T47D (cell line): ENCODE data around the gene CNTNAP5.
A peak's percentile ranks its signal among the peaks of the same experiment; 100 is the strongest.

ENCODE experiments used
- DNase-seq, 2 experiments: peaks; one replicate each; pipeline versions ENCODE4 v3.0.0 to v3.0.0-alpha.2; 2011 to 2012; ENCODE audit warnings: low read depth in 1 of 2, low spot score in 1 of 2
- JUND ChIP-seq: IDR thresholded peaks from 2 replicates; pipeline ENCODE4 v1.6.1; 2012; ENCODE audit warnings: low read depth
- in situ Hi-C: cut with HindIII; loops from 2 replicates; pipeline ENCODE4 v1.10.0; 2016; ENCODE audit warnings: low sequenced_read_pairs, low pct_unique_long_range_greater_than_20kb

Gene CNTNAP5

DNA sequence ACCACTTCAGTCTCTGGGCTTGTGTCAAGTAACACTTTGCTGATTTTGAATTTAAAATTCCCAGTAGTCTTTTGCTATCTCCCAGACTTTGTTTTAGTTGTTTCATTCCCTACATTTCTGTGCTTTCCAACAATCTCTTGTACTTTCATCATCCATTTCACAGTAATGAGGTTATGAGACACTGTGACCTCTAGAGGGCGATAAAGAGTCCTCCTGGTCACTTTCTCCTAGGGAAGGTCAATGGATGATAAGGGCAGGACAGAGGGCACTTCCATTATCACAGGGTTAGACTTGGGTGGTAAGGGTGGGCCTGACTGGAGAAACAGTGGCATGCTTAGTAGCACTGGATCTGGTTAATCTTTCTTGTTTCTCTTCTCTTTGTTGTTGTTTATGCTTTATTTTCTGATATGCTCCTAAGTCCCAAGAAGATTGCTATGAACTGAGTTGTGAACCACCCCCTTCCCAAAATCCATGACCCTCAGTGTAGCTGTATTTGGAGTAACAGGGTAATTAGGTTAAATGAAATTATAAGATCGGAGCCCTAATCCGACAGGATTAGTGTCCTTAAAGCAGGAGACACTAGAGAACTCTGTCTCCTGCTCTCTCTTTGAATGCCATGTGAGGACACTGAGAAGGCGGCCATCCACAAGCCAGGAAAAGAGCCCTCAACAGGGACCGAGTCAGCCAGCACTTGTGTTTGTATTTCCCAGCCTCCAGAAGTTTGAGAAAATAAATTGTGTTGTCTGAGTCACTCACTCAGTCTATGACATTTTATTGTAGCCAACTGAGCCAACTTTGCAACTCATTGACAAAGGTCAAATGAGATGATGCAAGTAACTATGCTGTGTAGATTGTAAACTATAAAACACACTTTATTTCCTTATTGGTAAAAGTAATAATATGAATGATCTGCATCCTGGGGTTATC lies 779.2 kb downstream of the CNTNAP5 start:
- no peak for TF ChIP-seq JUND
- peak in 1 of 2 experiments; percentile 48 for DNase-seq
- in situ Hi-C loops: no loop called here

DNA sequence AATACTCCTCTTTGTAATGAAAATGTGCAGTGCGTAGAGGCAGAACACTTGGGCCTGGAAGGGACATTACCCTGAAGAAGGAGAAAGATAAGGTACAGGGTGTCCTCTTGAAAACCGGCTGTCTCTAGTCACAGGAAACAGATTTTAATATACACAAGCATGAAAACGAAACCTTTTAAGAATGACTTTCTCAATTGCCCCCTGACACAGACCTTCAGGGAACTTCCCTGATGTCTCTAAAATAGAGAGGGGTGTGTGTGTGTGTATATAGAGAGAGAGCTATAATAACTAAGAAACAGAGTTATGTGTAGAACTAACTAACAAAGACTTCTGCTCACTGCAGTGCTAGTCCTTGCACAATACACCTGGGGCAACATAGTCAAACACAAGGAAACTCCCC lies 780.0 kb downstream of the CNTNAP5 start:
- no peak for TF ChIP-seq JUND
- DNase-seq: no peak
- in situ Hi-C loops: no loop called here

DNA sequence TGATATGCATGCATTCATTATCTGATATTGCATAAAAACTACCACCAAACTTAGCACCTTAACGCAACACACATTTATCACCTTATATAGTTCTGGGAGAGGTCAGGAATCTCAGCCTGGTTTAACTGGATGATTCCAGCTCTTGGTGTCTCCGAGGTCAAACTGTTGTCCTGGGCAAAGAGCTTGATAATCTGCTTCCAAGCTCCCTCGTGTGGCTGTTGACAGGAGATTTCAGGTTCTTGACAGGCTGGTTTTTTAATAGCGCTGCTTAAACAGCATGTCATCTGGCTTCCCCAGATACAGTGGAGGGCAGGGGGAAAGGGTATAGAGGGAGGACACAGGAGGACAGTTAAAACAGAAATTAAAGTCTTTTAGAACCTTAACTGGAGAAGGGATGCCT lies 785.0 kb downstream of the CNTNAP5 start:
- TF ChIP-seq JUND: no peak
- in situ Hi-C loops: no loop called here
- DNase-seq: peak in 1 of 2 experiments; percentile 46

DNA sequence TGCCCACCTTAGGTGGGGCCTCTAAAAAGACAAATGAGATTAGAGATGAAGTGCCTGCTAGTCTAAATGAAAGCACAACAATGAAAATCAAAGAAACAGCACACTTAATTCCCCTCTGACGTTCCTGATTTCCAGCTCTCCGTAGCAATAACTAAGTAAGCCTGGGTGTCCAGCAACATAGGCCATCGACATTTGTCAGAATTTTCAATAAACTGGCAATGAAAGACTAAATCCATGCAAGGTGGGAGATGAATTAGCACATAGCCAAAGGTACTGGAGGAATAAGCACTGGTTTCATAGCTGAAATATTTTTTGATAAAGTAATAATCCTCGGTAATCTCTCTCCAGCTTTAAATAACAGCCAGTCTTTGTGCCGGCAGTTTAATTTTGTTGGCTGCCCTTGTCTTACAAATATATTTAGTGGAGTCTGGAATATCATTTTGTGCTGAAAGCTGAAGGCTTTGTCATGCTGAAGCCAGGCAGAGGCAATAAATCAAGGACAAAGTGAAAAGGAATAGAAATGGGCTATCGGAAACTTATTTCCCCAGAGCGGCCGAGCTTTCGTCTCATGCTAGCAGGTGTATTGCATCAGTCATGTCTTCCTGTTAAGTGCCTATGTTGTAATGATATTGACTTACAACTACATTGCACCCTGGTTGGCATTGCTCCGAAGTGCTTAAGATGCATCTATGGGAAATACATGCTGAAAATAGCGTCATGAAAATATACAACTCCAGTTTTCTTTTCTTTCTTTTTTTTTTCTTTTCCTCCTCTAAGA lies 790.1 kb downstream of the CNTNAP5 start:
- no peak for DNase-seq
- in situ Hi-C loops: no loop called here
- TF ChIP-seq JUND: no peak

DNA sequence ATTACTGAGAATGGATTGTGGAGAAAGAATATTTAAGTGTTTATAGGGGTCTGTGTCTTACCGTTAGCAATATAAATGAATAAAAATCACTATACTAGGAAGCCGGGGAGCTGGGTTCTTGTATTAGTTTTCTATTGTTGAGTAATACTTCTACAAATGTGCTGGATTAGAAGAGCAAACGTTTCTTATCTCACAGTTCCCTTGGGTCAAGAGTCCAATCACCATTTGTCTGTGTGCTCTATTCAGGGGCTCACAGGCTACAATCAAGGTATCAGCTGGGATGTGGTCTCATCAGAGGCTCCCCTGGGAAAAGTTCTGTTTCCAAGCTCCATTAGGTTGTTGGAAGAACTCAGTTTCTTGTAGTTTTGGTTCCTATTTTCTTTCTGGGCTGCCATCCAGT lies 790.9 kb downstream of the CNTNAP5 start:
- in situ Hi-C loops: no loop called here

DNA sequence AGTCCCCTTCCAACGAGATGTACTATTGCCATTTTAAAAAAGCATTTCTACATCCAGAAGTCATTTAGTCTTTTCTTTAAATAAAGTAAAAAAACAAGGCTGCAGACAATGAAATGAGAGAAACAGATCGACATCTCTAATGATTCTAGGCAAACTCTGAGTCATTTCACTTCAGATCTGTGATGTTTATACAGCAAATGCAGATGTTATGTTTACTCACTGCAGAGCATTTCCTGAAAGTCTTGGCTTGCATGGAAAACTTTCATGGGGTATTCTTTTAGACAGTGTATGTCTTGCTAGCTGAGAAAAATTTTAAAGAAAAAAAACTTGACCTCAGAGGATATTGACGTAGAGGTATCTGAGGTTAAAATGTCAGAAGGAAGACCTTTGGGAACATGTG lies 797.4 kb downstream of the CNTNAP5 start:
- TF ChIP-seq JUND: no peak
- no peak for DNase-seq
- in situ Hi-C loops: no loop called here

More for the DNA sequence above, 790.9 kb downstream of the CNTNAP5 start:
- TF ChIP-seq JUND: no peak
- DNase-seq: no peak

DNA sequence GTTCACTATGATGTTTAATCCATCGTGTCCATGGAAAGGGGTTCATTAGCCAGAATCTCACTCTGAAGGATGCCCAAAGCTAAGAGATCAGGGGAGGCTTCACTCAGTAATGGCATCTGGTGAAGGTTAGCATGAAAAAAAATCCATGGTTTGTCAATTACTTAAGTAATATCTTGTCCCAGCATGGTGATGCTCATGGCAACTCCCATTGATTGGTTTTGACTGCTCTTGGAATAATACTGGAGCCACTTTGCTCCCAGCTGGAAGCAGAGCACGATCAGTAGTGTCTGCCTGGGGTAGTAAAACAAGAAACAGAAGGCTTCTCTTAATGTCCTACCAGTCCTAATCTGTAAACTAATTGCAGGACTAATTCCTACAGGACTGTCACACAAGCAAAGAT lies 799.4 kb downstream of the CNTNAP5 start:
- no peak for DNase-seq
- TF ChIP-seq JUND: no peak
- in situ Hi-C loops: no loop called here

DNA sequence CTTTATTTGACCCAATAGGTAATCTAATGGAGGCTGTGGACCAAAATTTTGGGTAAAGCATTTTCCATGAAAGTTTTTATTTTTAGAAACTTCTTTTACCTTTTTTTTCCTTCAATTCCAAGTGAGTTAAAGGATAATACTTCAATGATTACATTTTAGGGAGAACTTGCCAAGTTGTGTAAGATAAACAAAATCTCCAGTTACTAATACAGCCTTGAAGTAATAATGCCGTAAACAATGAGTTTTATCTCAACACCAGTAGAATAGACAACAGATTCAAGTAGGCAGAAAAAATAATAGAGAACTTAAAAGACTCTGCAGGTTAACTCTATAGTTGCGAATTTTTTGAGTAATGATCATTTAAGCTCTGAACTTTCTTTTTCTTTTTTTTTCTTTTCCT lies 807.4 kb downstream of the CNTNAP5 start:
- in situ Hi-C loops: no loop called here
- TF ChIP-seq JUND: no peak
- DNase-seq: no peak

DNA sequence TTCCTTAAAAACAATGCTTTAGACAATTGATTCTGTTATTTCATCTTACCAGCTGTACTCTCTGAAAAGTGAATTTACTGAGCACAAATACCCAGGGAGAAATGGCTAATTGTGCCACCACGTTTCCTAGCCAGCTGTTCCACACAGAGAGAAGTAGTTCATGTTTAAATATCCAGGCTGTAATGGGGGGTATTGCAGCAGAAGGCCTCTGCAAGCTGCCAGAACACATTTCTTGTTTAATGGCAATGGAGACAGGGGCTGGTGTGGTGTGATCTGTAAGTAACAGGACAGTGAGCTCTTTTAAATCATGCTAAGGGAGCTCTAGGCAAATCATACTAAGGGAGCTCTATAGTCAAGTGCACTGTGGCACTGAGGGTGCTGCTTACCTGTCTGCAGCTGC lies 809.2 kb downstream of the CNTNAP5 start:
- TF ChIP-seq JUND: no peak
- DNase-seq: no peak
- in situ Hi-C loops: no loop called here

DNA sequence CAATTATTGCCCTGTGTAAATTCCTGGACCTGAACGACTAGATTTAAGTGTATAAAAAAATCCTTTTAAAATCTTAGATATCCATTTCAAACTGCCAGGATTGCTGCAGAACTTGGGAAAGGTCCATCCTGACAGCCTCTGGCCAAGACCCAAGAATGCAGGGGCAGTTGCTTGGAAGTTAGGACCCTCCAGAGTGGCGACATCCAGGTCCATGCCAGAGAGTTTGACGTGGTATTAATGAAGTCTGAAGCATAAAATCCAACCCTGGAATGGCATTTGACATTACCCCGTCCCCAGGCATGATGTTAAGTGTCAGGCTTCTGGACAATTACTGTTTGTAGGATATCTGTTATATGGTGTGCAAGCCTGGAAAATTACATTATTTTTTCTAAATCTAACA lies 810.2 kb downstream of the CNTNAP5 start:
- DNase-seq: no peak
- in situ Hi-C loops: no loop called here
- no peak for TF ChIP-seq JUND

DNA sequence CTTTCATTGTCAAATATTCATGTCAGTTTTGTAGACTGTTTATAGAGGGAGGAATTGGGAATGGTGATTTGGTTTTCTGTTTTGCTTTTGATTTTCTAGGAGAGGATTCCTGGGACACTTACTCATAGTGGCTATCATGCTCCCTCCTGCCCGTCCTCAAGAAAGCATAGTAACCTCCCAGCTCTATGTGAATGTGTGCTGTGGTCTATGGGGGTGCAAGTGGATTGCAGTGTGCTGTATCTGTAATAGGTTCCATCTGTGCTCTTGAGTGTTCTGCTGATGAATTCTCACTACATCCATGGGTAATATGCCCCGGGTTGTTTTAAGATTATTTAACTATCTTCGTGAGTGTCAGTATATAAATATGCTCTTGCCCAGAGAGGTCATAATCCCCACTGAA lies 811.3 kb downstream of the CNTNAP5 start:
- TF ChIP-seq JUND: no peak
- in situ Hi-C loops: no loop called here
- no peak for DNase-seq

DNA sequence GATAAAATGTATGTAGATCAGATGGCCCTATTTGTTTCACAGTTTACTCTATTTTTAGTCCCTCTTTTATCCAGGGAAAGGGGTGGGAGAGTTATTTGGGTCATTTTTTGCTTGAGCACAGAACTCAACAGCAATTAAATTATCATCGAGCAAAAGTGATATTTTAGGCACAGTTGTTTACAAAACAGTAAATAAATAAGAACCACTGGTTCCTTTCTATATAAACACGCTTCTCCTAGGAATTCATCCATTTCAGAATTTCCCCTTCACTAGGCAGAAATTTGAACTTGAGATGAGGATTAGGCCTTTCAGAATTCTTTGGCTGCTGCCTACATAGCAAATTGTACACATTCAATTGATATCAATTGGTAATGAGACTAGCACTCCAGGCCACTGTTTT lies 812.4 kb downstream of the CNTNAP5 start:
- DNase-seq: no peak
- in situ Hi-C loops: no loop called here

DNA sequence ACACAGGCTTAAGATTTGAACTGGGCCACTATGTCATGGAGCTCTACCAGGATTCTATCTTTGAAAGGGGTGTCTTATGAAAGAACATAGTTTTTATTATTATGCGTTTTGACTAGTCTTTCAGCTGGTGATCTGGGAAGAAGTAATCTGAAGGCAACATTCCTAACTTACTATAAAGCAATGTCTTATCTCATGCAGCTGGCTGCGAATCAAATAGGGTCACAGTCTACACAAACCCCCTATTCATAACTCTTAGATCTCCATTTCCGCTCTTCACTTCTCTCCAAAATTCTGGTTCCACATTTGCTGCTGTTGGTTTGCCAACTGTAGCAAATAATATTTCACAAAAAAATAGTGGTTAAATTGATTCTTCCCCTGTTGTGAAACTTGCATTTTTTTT lies 813.3 kb downstream of the CNTNAP5 start:
- no peak for TF ChIP-seq JUND
- in situ Hi-C loops: no loop called here
- DNase-seq: no peak

More for the DNA sequence above, 812.4 kb downstream of the CNTNAP5 start:
- no peak for TF ChIP-seq JUND
